ENCODE data around the gene DNMT3B.
"Not testable (repeated sequence)": the region's sequence is repeated elsewhere in the genome, so short reads cannot be mapped to it uniquely, and the experiment has no call there.

GRCh38 chr20:32797571-32797970 is 35.4 kb downstream of the DNMT3B start:
- TF ChIP-seq CTCF, POLR2A (IDR thresholded peaks at IDR 0.05): not testable (repeated sequence)

Measured in thyroid gland (tissue), 4 donors.